COLO668 (cell line): ENCODE data around the gene SPATA2L.

Experiments used
- DNase-seq: peaks from one replicate; lab custom pipeline; 2025; ENCODE audit not compliant: unreplicated experiment; lab: John Stamatoyannopoulos, UW

SPATA2L gene

GRCh38 chr16:89701425-89702406, at the start of gene SPATA2L:
SPATA2L (minus strand) TSS chr16:89701705; CDS start chr16:89701232, 473 bp downstream.
- DNase-seq: peak; percentile 99

DNA sequence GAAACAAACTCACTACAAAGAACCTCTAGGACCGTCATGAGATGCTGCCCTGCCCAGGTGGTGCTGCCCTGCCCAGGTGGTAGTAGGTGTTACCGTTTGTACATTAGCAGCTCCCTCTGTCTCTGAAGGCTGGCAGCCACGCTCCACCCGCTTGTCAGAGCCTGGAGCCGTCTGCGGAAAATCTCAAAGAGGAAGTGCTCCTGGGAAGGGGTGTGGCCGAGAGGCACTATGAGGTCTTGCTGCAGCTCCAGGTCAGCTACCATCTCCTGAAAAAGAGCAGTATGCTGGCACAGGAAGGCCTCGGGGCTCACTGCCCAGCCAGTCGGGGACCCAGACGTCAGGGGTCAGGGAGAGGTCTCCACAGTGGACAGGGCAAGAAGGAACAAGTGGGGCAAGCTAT, 48.1 kb upstream of the SPATA2L start:
- DNase-seq: no peak

- no peak for DNase-seq
Measured at GRCh38 chr16:89748921-89749320, 47.4 kb upstream of the SPATA2L start.

DNA sequence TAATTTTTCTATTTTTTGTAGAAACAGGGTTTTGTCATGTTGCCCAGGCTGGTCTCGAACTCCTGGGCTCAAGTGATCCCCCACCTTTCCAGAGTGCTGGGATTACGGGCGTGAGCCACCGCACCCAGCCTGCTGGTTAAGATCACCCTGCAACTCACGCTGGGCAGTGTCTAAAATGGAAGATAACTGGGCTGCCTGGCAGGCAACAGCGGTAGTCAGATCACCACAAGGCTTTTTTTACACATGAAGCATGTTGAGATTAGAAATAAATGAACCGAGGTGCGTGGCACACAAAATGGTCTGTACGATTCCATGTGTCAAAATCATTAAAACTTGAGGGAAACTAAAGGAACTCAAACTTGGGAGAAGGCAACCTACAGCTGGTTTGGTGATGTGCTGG, 46.6 kb upstream of the SPATA2L start:
- no peak for DNase-seq

GRCh38 chr16:89746043-89746442, 44.5 kb upstream of the SPATA2L start:
- no peak for DNase-seq

DNA sequence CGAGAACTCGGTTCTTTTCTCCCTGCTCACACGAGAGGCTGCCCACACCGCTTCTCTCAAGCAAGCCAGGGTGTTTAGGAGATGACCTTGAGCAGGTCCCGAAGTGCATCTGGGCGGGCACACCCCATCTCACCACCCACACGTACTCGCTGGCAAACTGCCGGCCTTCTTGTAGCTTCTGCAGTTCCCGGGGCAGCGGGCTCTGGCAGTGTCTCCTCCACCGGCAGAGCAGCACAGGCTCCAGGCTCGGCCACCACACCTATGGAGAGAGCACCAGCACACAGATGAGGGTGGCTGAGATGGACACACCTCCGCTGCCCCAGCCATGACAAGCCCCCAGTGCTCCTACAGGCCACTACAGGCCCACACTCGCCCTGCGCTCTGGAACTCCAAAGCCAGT, 43.3 kb upstream of the SPATA2L start:
- DNase-seq: no peak

DNA sequence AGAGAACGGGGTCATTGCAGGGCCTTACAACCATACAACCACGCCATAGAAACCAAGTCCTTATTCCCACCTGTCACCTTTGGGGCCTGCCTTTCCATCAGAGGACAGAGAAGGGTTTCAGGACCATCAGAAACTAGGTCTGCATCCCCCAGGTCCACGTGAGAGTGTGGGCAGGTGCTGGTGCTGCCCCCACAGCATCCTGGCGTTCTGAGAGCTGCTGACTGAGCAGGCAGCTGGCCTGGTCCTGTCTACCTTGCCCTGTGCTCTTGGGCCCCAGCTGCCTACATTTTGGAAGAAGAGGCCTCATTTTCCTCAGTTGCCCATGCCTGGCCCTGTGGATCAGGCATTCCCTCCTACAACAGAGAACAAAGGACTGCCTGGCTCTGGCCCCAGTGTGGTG, 41.4 kb upstream of the SPATA2L start:
- DNase-seq: no peak

GRCh38 chr16:89741342-89742014, 40.0 kb upstream of the SPATA2L start:
- DNase-seq: no peak

DNA sequence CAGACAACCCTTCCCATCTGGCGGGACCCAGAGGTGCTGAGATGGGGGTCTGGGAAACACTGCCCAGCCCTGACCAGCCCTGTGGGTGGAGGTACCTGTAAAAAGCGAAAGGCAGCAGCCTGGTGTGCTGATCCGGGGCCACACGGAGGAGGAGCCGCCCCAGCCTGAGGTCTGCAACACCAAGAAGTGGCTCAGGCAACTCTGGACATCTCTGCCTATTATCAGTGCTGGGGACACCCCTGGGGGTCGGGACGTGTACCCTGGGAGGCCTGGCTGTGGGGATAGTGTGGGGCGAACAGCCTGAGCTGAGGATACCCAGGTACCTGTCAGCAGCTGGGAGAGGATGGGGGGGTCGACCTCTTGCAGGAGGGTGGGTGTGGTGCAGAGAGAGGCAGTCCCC, 37.9 kb upstream of the SPATA2L start:
- DNase-seq: no peak

DNA sequence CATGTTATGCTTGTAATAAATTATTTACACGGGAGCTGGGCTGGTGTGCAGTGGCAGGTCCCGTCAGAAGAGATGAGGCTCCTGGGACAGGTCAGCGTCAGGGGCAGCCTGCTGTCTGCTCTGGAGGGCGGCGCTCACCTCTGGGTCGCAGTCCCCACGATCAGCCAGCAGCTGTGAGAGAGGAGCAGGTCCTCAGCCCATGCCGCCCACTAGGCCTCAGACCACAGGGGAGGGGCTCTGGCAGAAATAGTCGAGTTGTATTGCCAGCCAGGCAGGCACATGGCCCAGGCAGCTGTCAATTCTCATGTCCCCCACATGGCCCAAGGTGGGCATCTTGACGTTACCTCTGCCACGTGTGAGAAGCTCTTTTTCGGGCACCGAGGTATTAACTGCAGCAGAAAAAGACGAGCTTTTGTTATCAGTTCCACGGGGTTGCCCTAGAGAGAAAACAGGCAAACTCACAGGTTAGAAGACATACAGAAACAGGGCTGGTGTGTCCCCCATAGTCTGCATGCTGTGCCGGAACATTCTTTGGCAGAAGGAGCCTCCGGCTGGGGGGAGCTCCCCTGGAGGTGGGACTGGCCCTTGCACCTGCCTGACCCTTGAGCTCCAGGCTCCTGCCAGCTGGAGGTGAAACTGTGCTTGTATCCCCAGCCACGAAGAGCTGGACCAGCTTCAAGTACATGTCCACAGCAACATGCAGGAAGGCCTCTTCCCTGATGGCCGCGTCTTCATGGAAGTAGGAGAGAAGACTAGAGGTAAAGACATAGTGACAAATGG, 37.2 kb upstream of the SPATA2L start:
- DNase-seq: no peak

DNA sequence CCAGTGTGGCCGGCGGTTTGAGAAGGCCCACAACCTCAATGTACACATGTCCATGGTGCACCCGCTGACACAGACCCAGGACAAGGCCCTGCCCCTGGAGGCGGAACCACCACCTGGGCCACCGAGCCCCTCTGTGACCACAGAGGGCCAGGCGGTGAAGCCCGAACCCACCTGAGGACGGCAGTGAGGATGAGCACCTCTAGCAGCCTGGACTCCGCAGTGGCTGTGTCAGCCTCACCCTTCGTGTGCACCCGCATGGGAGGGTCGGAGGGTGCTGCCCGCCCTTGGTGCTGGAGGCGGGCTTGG, 36.5 kb upstream of the SPATA2L start:
- DNase-seq: no peak

- DNase-seq: no peak
Measured at GRCh38 chr16:89737341-89738071, 36.0 kb upstream of the SPATA2L start.

DNA sequence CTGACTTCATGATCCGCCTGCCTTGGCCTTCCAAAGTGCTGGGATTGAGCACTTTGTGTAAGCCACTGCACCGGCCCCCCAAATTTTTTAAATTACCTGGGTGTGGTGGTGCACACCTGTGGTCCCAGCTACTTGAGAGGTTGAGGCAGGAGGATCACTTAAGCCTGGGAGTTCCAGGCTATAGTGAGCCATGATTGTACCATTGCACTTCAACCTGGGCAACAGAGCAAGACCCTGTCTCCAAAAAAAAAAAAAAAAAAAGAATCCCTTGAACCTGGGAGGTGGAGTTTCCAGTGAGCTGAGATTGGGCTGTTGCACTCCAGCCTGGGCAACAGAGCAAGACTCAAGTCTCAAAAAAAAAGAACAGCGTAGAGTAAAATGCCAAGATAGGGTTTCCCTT, 35.0 kb upstream of the SPATA2L start:
- no peak for DNase-seq

- DNase-seq: no peak
Measured at GRCh38 chr16:89733792-89734191, 32.3 kb upstream of the SPATA2L start.

DNA sequence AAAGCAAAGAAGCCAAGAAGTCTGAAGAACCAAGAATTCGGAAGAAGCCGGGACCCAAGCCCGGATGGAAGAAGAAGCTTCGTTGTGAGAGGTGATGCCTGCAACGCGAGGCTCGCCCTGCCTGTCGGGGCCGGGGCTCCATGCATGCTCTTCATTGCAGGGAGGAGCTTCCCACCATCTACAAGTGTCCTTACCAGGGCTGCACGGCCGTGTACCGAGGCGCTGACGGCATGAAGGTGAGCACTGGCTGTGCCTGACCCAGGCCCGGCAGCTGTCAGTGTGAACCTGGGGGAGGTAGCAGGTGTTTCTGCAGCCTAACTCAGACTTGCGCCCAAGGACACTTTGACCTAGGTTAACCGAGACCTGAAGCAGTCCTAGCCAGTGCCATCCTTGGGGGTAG, 31.8 kb upstream of the SPATA2L start:
- DNase-seq: no peak

DNA sequence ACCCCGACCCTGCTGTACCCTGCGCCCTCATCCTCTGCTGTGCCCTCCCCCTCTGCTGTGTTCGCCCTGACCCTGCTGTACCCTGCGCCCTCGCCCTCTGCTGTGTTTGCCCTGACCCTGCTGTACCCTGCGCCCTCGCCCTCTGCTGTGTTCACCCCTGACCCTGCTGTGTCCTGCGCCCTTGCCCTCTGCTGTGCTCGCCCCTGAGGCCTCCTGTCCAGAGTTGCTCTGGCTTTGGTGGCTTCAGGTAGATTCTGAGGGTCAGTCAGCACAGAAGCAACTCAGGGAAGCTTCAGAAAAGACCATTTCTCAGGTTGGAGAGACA, 31.4 kb upstream of the SPATA2L start:
- DNase-seq: no peak

GRCh38 chr16:89732142-89732917, 30.8 kb upstream of the SPATA2L start:
- DNase-seq: no peak

DNA sequence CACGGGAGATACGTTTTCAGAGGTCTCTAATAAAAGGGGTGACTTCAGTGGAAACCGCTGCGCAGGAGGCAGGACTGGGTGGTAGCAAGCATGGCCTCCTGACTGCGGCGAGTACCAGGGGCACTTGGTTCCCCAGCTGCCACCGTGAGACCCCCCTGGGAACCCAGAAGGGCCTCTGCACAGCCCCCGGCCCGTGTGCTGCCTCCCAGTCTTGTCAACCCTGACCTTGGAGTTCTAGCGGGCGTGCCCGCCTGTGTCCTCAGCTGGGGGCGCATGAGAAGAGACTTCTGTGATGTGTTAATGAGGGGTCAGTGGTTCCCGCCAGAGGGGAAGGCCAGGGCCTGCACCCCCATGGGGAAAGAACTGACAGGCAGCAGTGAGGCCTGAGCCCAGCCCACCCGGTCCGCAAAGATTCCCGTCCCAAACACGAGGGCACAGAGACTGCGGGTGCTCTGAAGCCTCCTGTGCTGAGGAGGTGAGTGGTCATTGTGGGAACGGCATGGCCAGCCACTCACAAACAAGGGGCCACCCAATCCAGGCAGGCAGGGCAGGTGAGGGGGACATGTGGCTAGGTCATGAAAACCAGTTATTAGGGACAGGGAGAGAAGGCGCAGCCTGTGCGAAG, 29.2 kb upstream of the SPATA2L start:
- no peak for DNase-seq

DNA sequence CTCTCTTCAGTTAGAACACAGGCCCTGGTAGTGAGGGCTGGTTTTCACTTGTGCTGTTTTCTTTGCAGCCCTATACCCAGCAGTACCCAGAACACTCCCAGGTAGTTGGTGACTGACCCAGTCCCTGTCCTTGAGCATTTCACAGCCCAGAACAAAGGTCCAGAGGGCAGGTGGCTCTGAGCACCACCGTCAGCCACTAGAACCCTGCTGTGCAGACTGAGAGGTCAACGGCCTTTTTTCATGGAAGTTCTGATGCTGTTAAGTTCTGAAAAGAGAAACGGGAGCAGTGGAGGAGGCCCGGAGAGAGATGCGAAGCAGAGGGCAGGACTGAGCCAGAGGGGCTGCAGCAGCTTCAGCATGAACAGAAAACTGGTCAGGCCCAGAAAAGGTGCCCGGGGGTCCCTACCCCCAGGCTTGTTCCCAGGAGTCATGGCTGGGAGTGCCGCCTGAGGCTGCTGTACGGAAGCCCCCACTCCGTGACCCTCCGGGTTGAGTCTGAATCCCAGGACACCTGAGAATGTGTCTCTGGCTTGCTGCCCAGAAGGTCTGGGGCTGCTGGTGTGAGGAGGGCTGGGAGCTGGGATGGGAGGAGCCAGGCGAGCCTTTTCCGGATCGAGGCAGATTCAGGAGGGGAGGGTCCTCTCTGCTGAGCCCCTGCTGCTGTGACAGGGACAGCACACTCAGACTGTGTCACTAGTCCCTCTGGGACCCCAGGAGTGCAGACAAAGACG, 28.5 kb upstream of the SPATA2L start:
- no peak for DNase-seq
